BLaER1 (cell line): ENCODE data around the gene KIAA0232.
A peak's percentile ranks its signal among the peaks of the same experiment; 100 is the strongest.

Experiments used
- H3K27ac ChIP-seq: shearing (Covaris generic); formaldehyde crosslinking; 2 replicates; pipeline ENCODE4 v1.8.1; 2022
- H3K27me3 ChIP-seq: shearing (Covaris generic); formaldehyde crosslinking; 2 replicates; pipeline ENCODE4 v1.8.1; 2022
- H3K36me3 ChIP-seq: shearing (Covaris generic); formaldehyde crosslinking; 2 replicates; pipeline ENCODE4 v1.8.1; 2022
- H3K4me1 ChIP-seq: shearing (Covaris generic); formaldehyde crosslinking; 2 replicates; pipeline ENCODE4 v1.8.1; 2022
- H3K4me2 ChIP-seq: shearing (Covaris generic); formaldehyde crosslinking; 2 replicates; pipeline ENCODE4 v1.8.1; 2022
- H3K4me3 ChIP-seq: shearing (Covaris generic); formaldehyde crosslinking; 2 replicates; pipeline ENCODE4 v1.8.1; 2022
- H3K9ac ChIP-seq: shearing (Covaris generic); formaldehyde crosslinking; 2 replicates; pipeline ENCODE4 v1.8.1; 2022
- H3K9me3 ChIP-seq: shearing (Covaris generic); formaldehyde crosslinking; 2 replicates; pipeline ENCODE4 v1.8.1; 2022
- H4K20me1 ChIP-seq: shearing (Covaris generic); formaldehyde crosslinking; 2 replicates; pipeline ENCODE4 v1.8.1; 2022
- Cebpa-rat ChIP-seq: shearing (Covaris generic); IDR thresholded peaks from 2 replicates; pipeline ENCODE4 v1.8.1; 2022

KIAA0232 gene

GRCh38 chr4:6854098-6854744 lies 71.7 kb downstream of the KIAA0232 start:
- H3K4me2 ChIP-seq: no peak overlapping the region

GRCh38 chr4:6855692-6856297 lies 73.3 kb downstream of the KIAA0232 start:
- no peak overlapping the region; the same call in 1 of the 2 replicates for H3K27ac ChIP-seq
- no peak overlapping the region for H3K9ac ChIP-seq
- no peak overlapping the region for H3K4me3 ChIP-seq
- H3K9me3 ChIP-seq: peaks cover 22% of the 10 kb centered on the region
- H3K4me2 ChIP-seq: peak overlapping the region; percentile 23; the same call in 1 of the 2 replicates
- H3K27me3 ChIP-seq: no peaks in the 10 kb centered on the region
- H3K4me1 ChIP-seq: peaks cover 20% of the 10 kb centered on the region
- no peak for TF ChIP-seq Cebpa-rat
- peaks cover 79% of the 10 kb centered on the region for H3K36me3 ChIP-seq
- H4K20me1 ChIP-seq: peaks cover 29% of the 10 kb centered on the region

More at GRCh38 chr4:6854098-6854744, 71.7 kb downstream of the KIAA0232 start:
- peaks cover 34% of the 10 kb centered on the region for H3K9me3 ChIP-seq
- H3K4me3 ChIP-seq: no peak overlapping the region
- H3K9ac ChIP-seq: no peak overlapping the region
- peaks cover 29% of the 10 kb centered on the region for H4K20me1 ChIP-seq
- H3K27ac ChIP-seq: no peak overlapping the region
- peaks cover 20% of the 10 kb centered on the region for H3K4me1 ChIP-seq
- peaks cover 79% of the 10 kb centered on the region for H3K36me3 ChIP-seq
- no peak for TF ChIP-seq Cebpa-rat
- no peaks in the 10 kb centered on the region for H3K27me3 ChIP-seq

- H3K36me3 ChIP-seq: peaks cover 79% of the 10 kb centered on the region
- no peak overlapping the region for H3K9ac ChIP-seq
- H4K20me1 ChIP-seq: peaks cover 29% of the 10 kb centered on the region
- H3K27ac ChIP-seq: no peak overlapping the region
- peaks cover 16% of the 10 kb centered on the region for H3K9me3 ChIP-seq
- H3K4me3 ChIP-seq: no peak overlapping the region
- H3K4me1 ChIP-seq: peaks cover 20% of the 10 kb centered on the region
- no peak for TF ChIP-seq Cebpa-rat
- no peaks in the 10 kb centered on the region for H3K27me3 ChIP-seq
- no peak overlapping the region for H3K4me2 ChIP-seq
Measured at GRCh38 chr4:6856391-6856790, 73.9 kb downstream of the KIAA0232 start.

- no peak overlapping the region for H3K4me2 ChIP-seq
- peaks cover 7% of the 10 kb centered on the region for H3K9me3 ChIP-seq
- no peak overlapping the region for H3K9ac ChIP-seq
- no peak overlapping the region for H3K4me3 ChIP-seq
- peaks cover 79% of the 10 kb centered on the region for H3K36me3 ChIP-seq
- no peak for TF ChIP-seq Cebpa-rat
- no peak overlapping the region for H3K27ac ChIP-seq
- H3K4me1 ChIP-seq: peaks cover 20% of the 10 kb centered on the region
- H4K20me1 ChIP-seq: peaks cover 29% of the 10 kb centered on the region
- H3K27me3 ChIP-seq: no peaks in the 10 kb centered on the region
Measured at GRCh38 chr4:6857009-6857882, 74.7 kb downstream of the KIAA0232 start.

- Histone ChIP-seq H3K4me3 (no peak overlapping the region), H3K9ac (no peak overlapping the region), H3K27me3 (no peaks in the 10 kb centered on the region), H3K36me3 (peaks cover 81% of the 10 kb centered on the region), H3K4me1 (peaks cover 12% of the 10 kb centered on the region), H3K27ac (no peak overlapping the region), H3K9me3 (no peaks in the 10 kb centered on the region), H3K4me2 (no peak overlapping the region), H4K20me1 (peaks cover 20% of the 10 kb centered on the region)
- no peak for TF ChIP-seq Cebpa-rat
Measured at GRCh38 chr4:6858997-6859396, 76.5 kb downstream of the KIAA0232 start.

GRCh38 chr4:6859543-6859942 lies 77.0 kb downstream of the KIAA0232 start:
- H3K36me3 ChIP-seq: peaks cover 82% of the 10 kb centered on the region
- H3K27me3 ChIP-seq: no peaks in the 10 kb centered on the region
- H3K9me3 ChIP-seq: no peaks in the 10 kb centered on the region
- H3K4me2 ChIP-seq: no peak overlapping the region
- TF ChIP-seq Cebpa-rat: no peak
- no peak overlapping the region for H3K27ac ChIP-seq
- peaks cover 8% of the 10 kb centered on the region for H3K4me1 ChIP-seq
- peaks cover 15% of the 10 kb centered on the region for H4K20me1 ChIP-seq
- no peak overlapping the region for H3K9ac ChIP-seq
- H3K4me3 ChIP-seq: no peak overlapping the region

- Histone ChIP-seq H3K9me3 (no peaks in the 10 kb centered on the region), H3K4me1 (no peaks in the 10 kb centered on the region), H3K27ac (no peak overlapping the region), H4K20me1 (peaks cover 57% of the 10 kb centered on the region), H3K9ac (no peak overlapping the region), H3K36me3 (peaks cover 97% of the 10 kb centered on the region), H3K4me3 (no peak overlapping the region), H3K27me3 (no peaks in the 10 kb centered on the region), H3K4me2 (no peak overlapping the region)
- TF ChIP-seq Cebpa-rat: no peak
Measured at GRCh38 chr4:6868386-6868785, 85.9 kb downstream of the KIAA0232 start.

- H3K4me2 ChIP-seq: no peak overlapping the region
- peaks cover 97% of the 10 kb centered on the region for H3K36me3 ChIP-seq
- no peaks in the 10 kb centered on the region for H3K27me3 ChIP-seq
- H3K9ac ChIP-seq: no peak overlapping the region
- H3K27ac ChIP-seq: no peak overlapping the region
- H3K4me1 ChIP-seq: peaks cover 3% of the 10 kb centered on the region
- TF ChIP-seq Cebpa-rat: no peak
- no peak overlapping the region for H3K4me3 ChIP-seq
- H4K20me1 ChIP-seq: peaks cover 72% of the 10 kb centered on the region
- H3K9me3 ChIP-seq: no peaks in the 10 kb centered on the region
Measured at GRCh38 chr4:6869944-6870343, 87.4 kb downstream of the KIAA0232 start.

- Histone ChIP-seq H3K9me3 (peaks cover 6% of the 10 kb centered on the region; the same call in 1 of the 2 replicates), H3K4me1 (peaks cover 14% of the 10 kb centered on the region), H3K4me2 (no peak overlapping the region), H4K20me1 (peaks cover 68% of the 10 kb centered on the region), H3K9ac (no peak overlapping the region), H3K27ac (no peak overlapping the region), H3K36me3 (peaks cover 97% of the 10 kb centered on the region), H3K4me3 (no peak overlapping the region), H3K27me3 (no peaks in the 10 kb centered on the region)
- no peak for TF ChIP-seq Cebpa-rat
Measured at GRCh38 chr4:6873291-6873690, 90.8 kb downstream of the KIAA0232 start.
